Erythroblast (primary cell): Measurements from ENCODE around the gene XPA.

Experiments
- GATA1 ChIP-seq: IDR thresholded peaks from 2 replicates; pipeline ENCODE4 v1.6.1; 2011; ENCODE audit warnings: low read depth, mild to moderate bottlenecking, control low read depth, low read length, moderate library complexity
- POLR2A ChIP-seq: IDR thresholded peaks from 2 replicates; pipeline ENCODE4 v1.6.1; 2011; ENCODE audit warnings: mild to moderate bottlenecking, low read length

GRCh38 chr9:97660847-97661246 lies 36.3 kb downstream of the XPA start:
- TF ChIP-seq POLR2A (no peak), GATA1 (no peak)
